GM21717 (cell line): ENCODE data around the gene VGLL4.

Experiments used
- ATAC-seq: cut with Tn5 transposase; IDR thresholded peaks from one replicate; pipeline ENCODE4 v1.9.1; 2021; ENCODE audit warnings: mild to moderate bottlenecking, moderate library complexity; ENCODE audit not compliant: unreplicated experiment

VGLL4 gene

DNA sequence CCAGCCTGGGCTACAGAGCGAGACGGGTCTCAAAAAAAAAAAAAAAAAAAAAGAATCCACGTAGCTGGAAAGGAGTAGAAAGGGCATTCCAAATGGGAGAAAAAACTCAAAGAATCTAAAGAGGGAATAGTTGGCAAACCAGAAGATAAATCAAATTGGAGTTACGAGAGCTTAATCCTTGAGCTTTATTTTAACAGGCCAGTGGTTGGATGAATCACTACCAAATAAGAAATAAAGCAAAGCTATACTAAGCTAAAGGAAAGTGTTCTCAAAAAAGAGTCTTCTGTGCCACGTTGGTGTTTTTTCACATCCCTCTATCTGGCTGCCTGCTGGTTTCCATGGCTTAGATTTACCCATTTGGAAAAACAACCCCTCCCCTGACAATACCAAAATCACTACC, 14.0 kb downstream of the VGLL4 start:
- ATAC-seq, result no peak

- ATAC-seq, result no peak
Observed at GRCh38 chr3:11627612-11628011, 16.1 kb downstream of the VGLL4 start.

GRCh38 chr3:11626084-11626463, 17.6 kb downstream of the VGLL4 start:
- peak; percentile 65 for ATAC-seq

DNA sequence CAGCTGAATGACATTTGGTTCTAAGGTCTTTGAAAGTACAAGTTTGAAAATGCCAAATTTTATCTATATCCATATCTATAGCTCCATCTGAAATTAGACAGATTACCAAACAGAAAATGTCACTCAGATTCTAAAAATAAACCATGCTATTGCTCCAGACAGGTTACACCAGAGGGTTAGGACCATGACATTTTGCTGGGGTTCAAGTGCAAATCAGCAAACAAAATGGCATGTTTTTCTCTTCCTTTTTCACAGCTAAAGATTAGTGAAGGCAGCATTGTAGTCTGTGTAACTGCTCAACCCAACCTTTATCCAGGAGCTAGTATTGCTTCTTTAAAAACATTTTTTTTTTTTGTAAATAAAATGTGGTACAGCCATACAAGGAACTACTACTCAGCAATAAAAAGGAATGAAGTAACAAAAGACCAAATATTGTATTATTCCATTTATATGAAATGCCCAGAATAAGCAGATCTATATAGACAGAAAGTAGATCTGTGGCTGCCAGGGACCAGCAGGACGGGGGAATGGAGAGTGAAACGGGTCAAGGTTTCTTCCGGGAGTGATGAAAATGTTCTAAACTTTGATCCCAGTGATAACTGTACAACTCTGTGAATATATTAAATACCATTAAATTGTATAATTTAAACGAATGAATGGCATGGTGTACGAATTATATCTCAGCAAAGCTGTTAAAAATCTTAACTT, 18.2 kb downstream of the VGLL4 start:
- no peak for ATAC-seq

GRCh38 chr3:11624704-11625375, 18.9 kb downstream of the VGLL4 start:
- no peak for ATAC-seq

DNA sequence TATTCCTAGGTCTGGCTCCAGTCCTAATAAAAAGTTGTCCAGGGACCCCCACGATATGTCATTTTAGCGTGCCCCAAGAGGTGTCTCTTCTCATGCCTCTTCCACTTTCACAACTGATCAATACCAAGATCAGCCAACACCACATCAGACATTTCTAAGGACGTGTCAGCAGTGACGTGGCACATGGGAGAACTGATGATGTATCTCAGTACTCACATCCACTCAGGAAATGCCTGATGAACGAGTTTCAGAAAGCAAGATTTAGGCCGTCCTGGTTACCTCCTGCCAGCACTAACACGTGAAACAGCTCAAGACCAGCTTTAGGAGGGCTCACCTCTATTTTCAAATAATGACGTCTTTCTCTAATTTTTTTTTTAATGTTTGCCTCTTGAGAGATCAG, 19.6 kb downstream of the VGLL4 start:
- no peak for ATAC-seq

DNA sequence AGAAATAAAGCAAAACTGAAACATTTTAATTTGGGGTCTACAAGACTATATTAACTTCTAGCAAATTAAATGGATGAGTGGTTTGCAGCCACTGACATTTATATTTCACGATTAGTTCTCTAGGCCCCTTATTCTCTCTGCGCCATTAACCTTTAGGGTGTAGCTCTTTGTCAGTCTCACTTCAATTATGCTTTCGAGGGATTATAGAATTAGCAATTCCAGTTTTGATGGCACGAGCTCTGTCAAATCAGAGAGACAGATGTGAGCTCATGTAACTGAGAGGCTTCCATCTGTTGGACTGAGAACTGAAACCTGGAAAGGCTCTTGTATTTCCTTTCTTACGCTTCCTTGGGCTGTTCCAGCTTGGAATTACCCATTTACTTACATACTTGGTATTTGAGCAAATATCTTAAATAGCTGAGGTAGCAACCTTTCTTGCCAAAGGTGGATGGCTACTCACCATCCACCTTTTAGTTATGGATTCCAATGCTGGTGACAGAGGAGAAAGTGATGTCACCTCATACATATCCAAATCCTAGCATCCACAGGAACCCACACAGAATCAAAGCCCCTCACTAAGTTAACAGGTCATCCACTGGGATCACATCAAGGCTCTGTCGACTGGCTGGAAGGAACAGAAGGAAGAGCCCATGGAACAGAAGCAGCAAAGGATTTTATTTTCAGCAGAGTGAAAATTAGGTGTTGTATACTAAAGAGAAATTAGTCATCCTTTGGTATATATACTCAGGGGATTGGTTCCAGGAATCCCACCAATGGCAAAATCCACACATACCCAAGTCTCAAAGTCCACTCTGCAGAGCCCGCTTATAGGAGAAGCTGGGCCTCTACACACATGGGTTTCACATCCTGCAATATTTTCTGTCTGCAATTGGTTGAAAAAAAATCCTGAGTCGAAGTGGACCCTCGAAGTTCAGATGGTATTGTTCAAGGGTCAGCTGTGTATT, 20.8 kb downstream of the VGLL4 start:
- ATAC-seq, result no peak

- no peak for ATAC-seq
Observed at GRCh38 chr3:11621077-11621476, 22.6 kb downstream of the VGLL4 start.

- ATAC-seq, result no peak
Observed at GRCh38 chr3:11619946-11620652, 23.6 kb downstream of the VGLL4 start.

DNA sequence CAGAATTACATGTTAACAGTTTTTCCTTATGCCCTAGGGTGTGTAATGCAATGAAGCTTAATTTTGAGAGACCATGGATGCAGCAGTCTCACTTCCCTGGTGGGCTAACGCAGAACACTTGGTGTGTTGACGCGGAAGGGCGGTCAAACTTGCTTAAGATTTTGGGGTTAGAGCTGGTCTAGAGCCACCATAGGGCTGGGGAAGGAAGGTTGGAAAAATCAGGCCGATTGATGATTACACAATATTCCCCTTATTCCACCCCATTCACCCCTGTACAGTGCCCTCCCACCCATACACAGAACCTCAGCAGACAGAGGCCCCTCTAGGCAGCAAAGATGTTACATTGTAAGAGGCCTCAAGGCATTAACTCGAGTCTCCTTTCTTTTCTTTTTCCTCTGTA, 24.3 kb downstream of the VGLL4 start:
- no peak for ATAC-seq

DNA sequence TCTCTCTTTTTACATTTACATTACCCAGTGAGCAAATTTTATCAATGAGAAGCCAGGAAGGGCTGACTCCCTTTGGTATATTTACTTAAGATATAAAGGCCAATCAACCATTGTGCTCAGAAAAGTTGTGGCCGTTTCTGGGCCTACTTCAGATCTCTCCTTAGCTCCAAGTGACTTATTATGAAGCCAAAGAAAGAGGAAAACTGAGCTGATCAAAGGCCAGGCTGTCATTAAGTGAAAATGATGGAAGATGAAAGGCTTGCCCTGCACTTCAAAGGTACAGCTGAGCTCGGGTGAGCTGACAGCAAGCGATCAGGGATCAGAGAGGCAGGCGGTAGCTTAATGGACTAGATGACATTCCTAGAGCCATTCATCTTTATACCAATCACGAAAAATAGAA, 24.8 kb downstream of the VGLL4 start:
- ATAC-seq, result no peak

- no peak for ATAC-seq
Observed at GRCh38 chr3:11616551-11616950, 27.2 kb downstream of the VGLL4 start.

- ATAC-seq, result no peak
Observed at GRCh38 chr3:11613851-11614487, 29.7 kb downstream of the VGLL4 start.

DNA sequence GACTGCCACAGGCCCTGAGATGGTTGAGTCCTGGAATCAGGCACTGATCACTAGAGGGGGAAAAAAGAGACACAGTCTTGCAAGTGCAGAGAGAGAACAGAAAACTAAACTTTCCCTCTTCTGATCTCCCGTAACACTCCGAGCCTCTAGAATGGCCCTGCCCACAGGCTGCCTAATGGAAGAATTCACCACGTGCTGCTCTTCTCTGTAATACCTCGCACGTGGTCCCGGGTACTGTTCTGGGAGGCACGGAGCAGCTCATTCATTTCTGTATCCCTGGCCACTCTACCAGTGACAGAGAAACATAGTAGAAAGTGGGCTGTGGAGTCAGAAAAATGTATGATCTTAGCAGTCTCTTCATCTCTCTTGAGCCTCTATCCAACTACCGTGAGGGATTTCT, 30.4 kb downstream of the VGLL4 start:
- no peak for ATAC-seq

GRCh38 chr3:11612515-11613188, 31.1 kb downstream of the VGLL4 start:
- ATAC-seq, result no peak

DNA sequence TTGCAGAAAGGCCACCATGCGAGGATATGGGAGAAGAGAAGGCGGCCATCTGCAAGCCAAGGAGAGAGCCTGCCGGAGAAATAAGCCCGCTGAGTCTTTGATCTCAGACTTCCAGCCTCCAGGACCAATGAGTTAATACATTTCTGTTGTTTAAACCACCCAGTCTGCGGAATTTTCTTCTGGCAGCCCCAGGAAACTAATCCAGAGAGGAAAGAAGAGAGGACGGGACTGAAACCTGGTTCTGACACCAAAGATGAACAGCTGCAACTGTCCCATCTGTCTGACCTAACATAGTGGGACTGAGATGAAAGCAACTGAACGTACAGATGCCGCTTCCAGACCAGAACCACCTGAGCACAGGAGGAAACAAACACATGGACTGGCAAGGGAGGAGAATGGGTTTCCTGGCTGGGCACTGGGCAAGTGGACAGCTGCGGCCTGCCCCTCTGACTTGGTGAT, 32.3 kb downstream of the VGLL4 start:
- ATAC-seq, result no peak

- ATAC-seq, result no peak
Observed at GRCh38 chr3:11610700-11611275, 32.9 kb downstream of the VGLL4 start.

DNA sequence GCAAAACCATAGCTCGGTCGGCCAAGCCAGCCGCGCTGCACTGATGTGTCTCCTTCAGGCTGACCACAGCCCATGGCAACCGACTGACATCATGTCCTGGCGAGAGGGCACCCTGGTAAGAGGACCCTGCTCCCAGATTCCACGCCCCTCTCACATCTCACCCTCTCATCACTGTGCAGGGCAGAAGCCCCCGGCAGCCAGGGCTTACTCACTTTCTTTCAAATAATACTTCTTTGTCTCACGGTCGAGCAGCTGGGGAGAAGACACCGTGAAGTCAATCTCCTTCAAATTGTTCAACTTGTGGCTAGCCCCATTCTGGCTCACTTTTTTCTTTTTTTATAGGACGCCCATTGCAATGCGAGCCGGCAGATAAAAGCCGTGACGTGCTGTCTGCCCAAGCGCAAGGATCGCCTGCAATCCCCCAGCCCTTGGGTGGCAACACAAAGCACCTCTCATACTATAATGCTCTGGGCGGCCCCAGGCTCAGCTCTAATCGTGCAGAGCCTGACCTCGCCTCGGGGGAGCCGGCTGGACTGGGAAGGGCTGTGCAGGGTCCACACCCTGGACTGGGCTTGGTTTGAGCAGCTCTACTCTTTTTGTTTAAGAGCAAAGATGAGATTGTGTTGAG, 33.6 kb downstream of the VGLL4 start:
- no peak for ATAC-seq

GRCh38 chr3:11609481-11609880, 34.2 kb downstream of the VGLL4 start:
- no peak for ATAC-seq
